SK-N-SH (cell line): Measurements from ENCODE around the gene BPIFA2. TPM values are rescaled to one million over a fixed set of nuclear protein-coding genes. Genes with fewer than 3 reads are reported as not detected.

Experiments
- CTCF ChIA-PET: fragments of 300-600, 350-600 bp; formaldehyde crosslinking; extraction: SDS; loops from one replicate; lab custom pipeline; 2021; lab: Yijun Ruan, JAX
- POLR2A ChIA-PET: fragments of 350-600 bp; sonication (Branson Sonifier 250); formaldehyde crosslinking; extraction: SDS; loops from one replicate; lab custom pipeline; 2020; ENCODE audit warnings: antibody characterized with exemption, inconsistent platforms; lab: Yijun Ruan, JAX
- DNase-seq: peaks from one replicate; pipeline ENCODE4 v3.0.0; 2012
- H2AFZ ChIP-seq: fragments of 200-600 bp; sonication (generic); 2 replicates; pipeline ENCODE4 v1.8.1; 2016; ENCODE audit warnings: antibody characterized with exemption, mild to moderate bottlenecking, low read depth
- H3F3A ChIP-seq: fragments of 200-600 bp; sonication (generic); replicated peaks from 2 replicates; pipeline ENCODE3; 2016; ENCODE audit warnings: antibody characterized with exemption, mild to moderate bottlenecking; ENCODE audit not compliant: insufficient read depth
- H3K27ac ChIP-seq, 2 experiments: fragments of 200-500 bp in 1 of 2; fragments of 200-600 bp in 1 of 2; sonication (Bioruptor generic) in 1 of 2; sonication (generic), shearing (Covaris generic) in 1 of 2; 2 replicates each; pipeline versions ENCODE4 v1.5.1 to v1.6.1; 2014 to 2016; ENCODE audit warnings: low read depth in 2 of 2, inconsistent platforms in 1 of 2, low read length in 1 of 2, mild to moderate bottlenecking in 1 of 2, mixed read lengths in 1 of 2
- H3K27me3 ChIP-seq: fragments of 200-600 bp; sonication (generic), shearing (Covaris generic); 2 replicates; pipeline ENCODE4 v1.6.1; 2016; ENCODE audit warnings: mixed run types; ENCODE audit not compliant: insufficient read depth
- H3K36me3 ChIP-seq, 2 experiments: fragments of 200-500 bp in 1 of 2; fragments of 200-600 bp in 1 of 2; sonication (Bioruptor generic) in 1 of 2; sonication (generic) in 1 of 2; replicated peaks in 1 of 2; 2 replicates each; pipeline versions ENCODE3 to v1.5.1; 2014 to 2016; ENCODE audit warnings: low read length in 1 of 2, mild to moderate bottlenecking in 1 of 2; ENCODE audit not compliant: insufficient read depth in 2 of 2, control insufficient read depth in 1 of 2
- H3K4me1 ChIP-seq, 2 experiments: fragments of 200-500 bp in 1 of 2; fragments of 200-600 bp in 1 of 2; sonication (Bioruptor generic) in 1 of 2; sonication (generic), shearing (Covaris generic) in 1 of 2; 2 replicates each; pipeline versions ENCODE4 v1.5.1 to v1.6.1; 2014 to 2016; ENCODE audit warnings: low read depth in 1 of 2, low read length in 1 of 2, mixed run types in 1 of 2; ENCODE audit not compliant: insufficient read depth in 2 of 2, control insufficient read depth in 1 of 2
- H3K4me2 ChIP-seq: fragments of 200-600 bp; sonication (generic), shearing (Covaris generic); 2 replicates; pipeline ENCODE4 v1.6.1; 2017; ENCODE audit warnings: mixed run types
- H3K4me3 ChIP-seq, 2 experiments: fragments of 200-500 bp in 1 of 2; fragments of 200-600 bp in 1 of 2; sonication (Bioruptor generic) in 1 of 2; sonication (generic), shearing (Covaris generic) in 1 of 2; 2 replicates each; pipeline versions ENCODE4 v1.5.1 to v1.8.1; 2014 to 2016; ENCODE audit warnings: low read depth in 2 of 2, inconsistent platforms in 1 of 2, low read length in 1 of 2, mild to moderate bottlenecking in 1 of 2, mixed read lengths in 1 of 2, moderate library complexity in 1 of 2
- H3K79me2 ChIP-seq: fragments of 200-600 bp; sonication (generic); 2 replicates; pipeline ENCODE4 v1.8.1; 2017; ENCODE audit warnings: mild to moderate bottlenecking; ENCODE audit not compliant: insufficient read depth
- H3K9ac ChIP-seq: fragments of 200-600 bp; sonication (generic); 2 replicates; pipeline ENCODE4 v1.6.1; 2017; ENCODE audit warnings: mixed run types
- H3K9me2 ChIP-seq: fragments of 200-600 bp; sonication (generic); 2 replicates; pipeline ENCODE4 v1.6.1; 2017; ENCODE audit warnings: mixed run types
- H3K9me3 ChIP-seq: fragments of 200-600 bp; sonication (generic); 2 replicates; pipeline ENCODE4 v1.6.1; 2017; ENCODE audit warnings: mixed run types, mild to moderate bottlenecking, moderate library complexity
- H4K20me1 ChIP-seq: fragments of 200-600 bp; sonication (generic); 2 replicates; pipeline ENCODE4 v1.6.1; 2017; ENCODE audit warnings: mild to moderate bottlenecking, mixed run types; ENCODE audit not compliant: insufficient read depth
- EP300 ChIP-seq, 2 experiments: IDR thresholded peaks; 2 replicates each; pipeline versions ENCODE4 v1.4.0 to v1.6.1; 2012; ENCODE audit warnings: borderline replicate concordance in 1 of 2, low read depth in 1 of 2, low read length in 1 of 2
- EZH2phosphoT487 ChIP-seq: fragments of 200-600 bp; sonication (generic); IDR thresholded peaks from 2 replicates; pipeline ENCODE4 v1.6.1; 2017; ENCODE audit warnings: low read depth, mixed run types, mild to moderate bottlenecking, antibody characterized with exemption, moderate library complexity, borderline replicate concordance
- FOSL2 ChIP-seq: IDR thresholded peaks from 2 replicates; pipeline ENCODE4 v1.4.0; 2012; ENCODE audit warnings: low read depth, mild to moderate bottlenecking, moderate library complexity, borderline replicate concordance
- FOXM1 ChIP-seq: IDR thresholded peaks from 2 replicates; pipeline ENCODE4 v1.4.0; 2012; ENCODE audit warnings: low read depth, mild to moderate bottlenecking
- GABPA ChIP-seq: IDR thresholded peaks from 2 replicates; pipeline ENCODE4 v1.4.0; 2012; ENCODE audit warnings: low read depth, mild to moderate bottlenecking
- GATA2 ChIP-seq: sonication (generic); formaldehyde crosslinking; IDR thresholded peaks from 2 replicates; pipeline ENCODE4 v1.5.0; 2020; ENCODE audit warnings: mild to moderate bottlenecking, missing genetic modification reagents
- JUND ChIP-seq: IDR thresholded peaks from 2 replicates; pipeline ENCODE4 v1.4.0; 2012
- MXI1 ChIP-seq: IDR thresholded peaks from 2 replicates; pipeline ENCODE4 v1.6.1; 2012; ENCODE audit warnings: mild to moderate bottlenecking, low read depth, low read length, improper control_type of control experiment
- NRF1 ChIP-seq: IDR thresholded peaks from 2 replicates; pipeline ENCODE4 v1.6.1; 2012; ENCODE audit warnings: low read depth, mild to moderate bottlenecking, low read length
- POLR2AphosphoS5 ChIP-seq: IDR thresholded peaks from 2 replicates; pipeline ENCODE4 v1.6.1; 2012; ENCODE audit warnings: low read depth, low read length
- RXRA ChIP-seq: IDR thresholded peaks from 2 replicates; pipeline ENCODE4 v1.4.0; 2012; ENCODE audit warnings: low read depth, mild to moderate bottlenecking, borderline replicate concordance
- SMC3 ChIP-seq: IDR thresholded peaks from 2 replicates; pipeline ENCODE4 v1.6.1; 2012; ENCODE audit warnings: low read depth, low read length, improper control_type of control experiment
- TCF12 ChIP-seq: IDR thresholded peaks from 2 replicates; pipeline ENCODE4 v1.4.0; 2012
- TEAD4 ChIP-seq: IDR thresholded peaks from 2 replicates; pipeline ENCODE4 v1.4.0; 2012; ENCODE audit warnings: mild to moderate bottlenecking, borderline replicate concordance; ENCODE audit not compliant: insufficient read depth
- YY1 ChIP-seq: IDR thresholded peaks from 2 replicates; pipeline ENCODE4 v1.4.0; 2012; ENCODE audit warnings: low read depth, mild to moderate bottlenecking
- WGBS: methylation state at CpG from one replicate; pipeline ENCODE4 v1.1.6; 2017; ENCODE audit warnings: low lambda C conversion rate; 5-methylcytosine and 5-hydroxymethylcytosine counted together
- polyA plus RNA-seq, 3 experiments: library from polyadenylated mRNA; depleted of rRNA; stranded (reverse); fragments of >200 nt; gene quantifications; 2 replicates each; pipeline ENCODE4 v1.2.3, GENCODE V29; 2012
- TF ChIP-seq, protein P1 (sequence below): fragments of 150-350 bp; IDR thresholded peaks from 2 replicates; pipeline ENCODE4 v1.6.1; 2017; ENCODE audit warnings: antibody characterized with exemption, low read length, low read depth, borderline replicate concordance
- TF ChIP-seq, protein P2 (sequence below): IDR thresholded peaks from 2 replicates; pipeline ENCODE4 v1.4.0; 2012; ENCODE audit warnings: low read depth
- TF ChIP-seq, protein P3 (sequence below): fragments of 200-600 bp; sonication (generic); IDR thresholded peaks from 2 replicates; pipeline ENCODE4 v1.6.1; 2017; ENCODE audit warnings: antibody characterized with exemption, mild to moderate bottlenecking, moderate library complexity
- TF ChIP-seq, protein P4 (sequence below): fragments of 150-350 bp; IDR thresholded peaks from 2 replicates; pipeline ENCODE4 v1.6.1; 2016; ENCODE audit warnings: mild to moderate bottlenecking, low read depth, low read length

Gene BPIFA2
- polyA plus RNA-seq, 1 of the 3 experiments (the other 2 are of a cell fraction), result not detected

DNA sequence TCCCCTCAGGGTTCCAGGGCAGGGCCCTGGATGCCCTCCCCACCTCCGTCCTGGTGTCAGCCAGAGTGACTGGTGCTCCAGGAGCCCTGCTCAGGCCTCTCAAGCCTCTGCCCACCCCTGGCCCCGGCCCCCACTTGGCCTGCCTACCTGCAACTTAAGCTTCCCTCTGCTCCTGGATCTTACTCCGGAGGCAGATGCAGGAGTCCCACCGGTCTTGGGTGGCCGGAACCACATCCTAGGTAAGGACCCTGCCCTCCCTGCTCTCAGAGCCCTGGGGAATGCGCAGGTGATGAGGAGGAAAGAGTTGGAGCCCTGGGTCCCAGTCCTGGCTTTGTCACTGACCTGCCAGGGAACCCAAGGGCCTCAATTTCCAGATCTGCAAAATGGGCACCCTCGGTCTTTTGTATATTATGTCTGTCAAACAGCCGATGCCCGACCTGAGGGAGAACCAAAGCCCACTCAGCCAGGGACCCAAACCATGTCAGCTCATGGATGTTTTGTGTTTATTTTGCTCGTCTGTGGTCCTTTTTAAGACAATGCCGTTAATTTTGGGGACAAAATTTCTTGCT is 34.5 kb upstream of the BPIFA2 start:
- Histone ChIP-seq H3K79me2 (no peaks in the 10 kb centered on the region), H3F3A (no peaks in the 10 kb centered on the region), H3K27ac (no peak overlapping the region), H3K9ac (no peak overlapping the region), H4K20me1 (no peaks in the 10 kb centered on the region), H3K9me3 (no peaks in the 10 kb centered on the region), H3K4me2 (no peak overlapping the region), H3K4me3 (no peak overlapping the region), H3K36me3 (no peaks in the 10 kb centered on the region), H3K27me3 (peaks cover 12% of the 10 kb centered on the region; the same call in 1 of the 2 replicates), H2AFZ (no peak overlapping the region), H3K9me2 (no peaks in the 10 kb centered on the region), H3K4me1 (no peaks in the 10 kb centered on the region)
- CTCF ChIA-PET, result no interaction called here
- TF ChIP-seq, protein P1, sequence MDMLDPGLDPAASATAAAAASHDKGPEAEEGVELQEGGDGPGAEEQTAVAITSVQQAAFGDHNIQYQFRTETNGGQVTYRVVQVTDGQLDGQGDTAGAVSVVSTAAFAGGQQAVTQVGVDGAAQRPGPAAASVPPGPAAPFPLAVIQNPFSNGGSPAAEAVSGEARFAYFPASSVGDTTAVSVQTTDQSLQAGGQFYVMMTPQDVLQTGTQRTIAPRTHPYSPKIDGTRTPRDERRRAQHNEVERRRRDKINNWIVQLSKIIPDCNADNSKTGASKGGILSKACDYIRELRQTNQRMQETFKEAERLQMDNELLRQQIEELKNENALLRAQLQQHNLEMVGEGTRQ, result no peak
- TF ChIP-seq YY1 (no peak), GABPA (no peak), JUND (no peak)
- no peak for DNase-seq
- 24% methylated on average over 6 of the region's 11 CpGs for WGBS
- POLR2A ChIA-PET, result no interaction called here

DNA sequence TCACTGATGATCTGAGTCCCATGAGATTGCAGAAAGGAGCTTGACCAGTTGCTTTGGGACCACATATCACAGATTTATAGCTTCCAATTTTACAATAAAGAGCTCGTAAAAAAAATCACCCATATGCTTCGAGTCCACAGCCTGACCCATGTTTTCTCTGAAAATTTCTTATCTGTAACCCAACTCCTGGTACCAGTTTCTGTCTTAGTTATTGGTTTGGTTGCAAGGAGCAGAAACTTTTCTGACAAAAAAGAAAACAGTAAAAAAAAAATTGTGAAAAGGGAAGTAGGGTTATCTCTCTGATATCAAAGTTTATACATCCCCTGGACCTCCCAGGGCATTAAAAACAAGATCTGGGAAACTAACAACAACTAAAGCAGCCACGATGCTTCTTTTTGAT is 30.8 kb upstream of the BPIFA2 start:
- TF ChIP-seq NRF1 (no peak), JUND (no peak), EP300 (IDR thresholded peaks at IDR 0.05; ENCODE audit: borderline replicate concordance in 1 of 2, low read depth in 1 of 2, low read length in 1 of 2) (no peak)
- TF ChIP-seq, all 33 proteins: peak for 0
- no peaks in the 10 kb centered on the region for H3K9me3 ChIP-seq
- H3K79me2 ChIP-seq, result no peaks in the 10 kb centered on the region
- H3K27ac ChIP-seq, result no peak overlapping the region
- H3K4me2 ChIP-seq, result no peak overlapping the region
- H3F3A ChIP-seq, result no peaks in the 10 kb centered on the region
- H3K9ac ChIP-seq, result no peak overlapping the region
- no peak for DNase-seq
- no peak overlapping the region for H3K4me3 ChIP-seq
- no peaks in the 10 kb centered on the region for H3K9me2 ChIP-seq
- no peaks in the 10 kb centered on the region for H4K20me1 ChIP-seq
- peaks cover 3% of the 10 kb centered on the region; the same call in 1 of the 2 replicates for H3K27me3 ChIP-seq
- H2AFZ ChIP-seq, result no peak overlapping the region
- no peaks in the 10 kb centered on the region for H3K36me3 ChIP-seq
- 3% methylated on average over 3 of the region's 3 CpGs for WGBS
- no peaks in the 10 kb centered on the region for H3K4me1 ChIP-seq
- ChIA-PET CTCF (no interaction called here), POLR2A (no interaction called here)

DNA sequence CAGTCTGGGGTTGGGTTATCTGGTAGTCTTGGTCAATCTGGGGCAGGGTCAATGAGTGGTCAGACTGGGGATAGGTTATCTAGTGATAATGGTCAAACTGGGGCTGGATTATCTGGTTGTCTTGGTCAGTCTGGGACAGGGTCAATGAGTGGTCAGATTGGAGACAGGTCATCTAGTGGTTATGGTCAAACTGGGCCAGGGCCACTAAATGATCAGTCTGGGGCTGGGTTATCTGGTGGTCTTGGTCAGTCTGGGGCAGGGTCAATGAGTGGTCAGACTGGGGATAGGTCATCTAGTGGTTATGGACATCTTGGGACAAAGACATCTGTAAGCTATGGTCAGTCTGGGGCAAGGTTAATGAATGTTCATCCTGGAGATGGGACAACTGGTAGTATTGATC is 28.5 kb upstream of the BPIFA2 start:
- Histone ChIP-seq H3K4me2 (no peak overlapping the region), H3K4me1 (no peaks in the 10 kb centered on the region), H2AFZ (no peak overlapping the region)
- no peak for TF ChIP-seq TCF12
- no peak for TF ChIP-seq RXRA
- TF ChIP-seq GATA2 (CRISPR knock-in tag), result no peak
- TF ChIP-seq POLR2AphosphoS5, result no peak
- TF ChIP-seq EZH2phosphoT487, result no peak
- no peak for TF ChIP-seq SMC3
- TF ChIP-seq TEAD4, result no peak
- TF ChIP-seq, protein P2, sequence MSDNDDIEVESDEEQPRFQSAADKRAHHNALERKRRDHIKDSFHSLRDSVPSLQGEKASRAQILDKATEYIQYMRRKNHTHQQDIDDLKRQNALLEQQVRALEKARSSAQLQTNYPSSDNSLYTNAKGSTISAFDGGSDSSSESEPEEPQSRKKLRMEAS, result no peak
- no peak for TF ChIP-seq FOXM1
- TF ChIP-seq, protein P3, sequence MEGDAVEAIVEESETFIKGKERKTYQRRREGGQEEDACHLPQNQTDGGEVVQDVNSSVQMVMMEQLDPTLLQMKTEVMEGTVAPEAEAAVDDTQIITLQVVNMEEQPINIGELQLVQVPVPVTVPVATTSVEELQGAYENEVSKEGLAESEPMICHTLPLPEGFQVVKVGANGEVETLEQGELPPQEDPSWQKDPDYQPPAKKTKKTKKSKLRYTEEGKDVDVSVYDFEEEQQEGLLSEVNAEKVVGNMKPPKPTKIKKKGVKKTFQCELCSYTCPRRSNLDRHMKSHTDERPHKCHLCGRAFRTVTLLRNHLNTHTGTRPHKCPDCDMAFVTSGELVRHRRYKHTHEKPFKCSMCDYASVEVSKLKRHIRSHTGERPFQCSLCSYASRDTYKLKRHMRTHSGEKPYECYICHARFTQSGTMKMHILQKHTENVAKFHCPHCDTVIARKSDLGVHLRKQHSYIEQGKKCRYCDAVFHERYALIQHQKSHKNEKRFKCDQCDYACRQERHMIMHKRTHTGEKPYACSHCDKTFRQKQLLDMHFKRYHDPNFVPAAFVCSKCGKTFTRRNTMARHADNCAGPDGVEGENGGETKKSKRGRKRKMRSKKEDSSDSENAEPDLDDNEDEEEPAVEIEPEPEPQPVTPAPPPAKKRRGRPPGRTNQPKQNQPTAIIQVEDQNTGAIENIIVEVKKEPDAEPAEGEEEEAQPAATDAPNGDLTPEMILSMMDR, result no peak
- TF ChIP-seq MXI1, result no peak
- TF ChIP-seq, protein P4, sequence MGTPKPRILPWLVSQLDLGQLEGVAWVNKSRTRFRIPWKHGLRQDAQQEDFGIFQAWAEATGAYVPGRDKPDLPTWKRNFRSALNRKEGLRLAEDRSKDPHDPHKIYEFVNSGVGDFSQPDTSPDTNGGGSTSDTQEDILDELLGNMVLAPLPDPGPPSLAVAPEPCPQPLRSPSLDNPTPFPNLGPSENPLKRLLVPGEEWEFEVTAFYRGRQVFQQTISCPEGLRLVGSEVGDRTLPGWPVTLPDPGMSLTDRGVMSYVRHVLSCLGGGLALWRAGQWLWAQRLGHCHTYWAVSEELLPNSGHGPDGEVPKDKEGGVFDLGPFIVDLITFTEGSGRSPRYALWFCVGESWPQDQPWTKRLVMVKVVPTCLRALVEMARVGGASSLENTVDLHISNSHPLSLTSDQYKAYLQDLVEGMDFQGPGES, result no peak
- TF ChIP-seq GABPA, result no peak
- TF ChIP-seq FOSL2, result no peak
- TF ChIP-seq, all 33 proteins: peak for 0
- Histone ChIP-seq H3F3A (no peaks in the 10 kb centered on the region), H4K20me1 (no peaks in the 10 kb centered on the region), H3K9me3 (no peaks in the 10 kb centered on the region), H3K27me3 (no peaks in the 10 kb centered on the region), H3K36me3 (no peaks in the 10 kb centered on the region), H3K79me2 (no peaks in the 10 kb centered on the region), H3K9ac (no peak overlapping the region), H3K27ac (no peak overlapping the region), H3K9me2 (no peaks in the 10 kb centered on the region), H3K4me3 (no peak overlapping the region)
- ChIA-PET POLR2A (no interaction called here), CTCF (no interaction called here)
- DNase-seq, result no peak
